ENCODE results near the gene FIGN. TPM values are rescaled to one million over a fixed set of nuclear protein-coding genes. Genes with fewer than 3 reads are reported as not detected.

FIGN gene
- total RNA-seq, 1 donor from 2014 or later, result not detected

DNA sequence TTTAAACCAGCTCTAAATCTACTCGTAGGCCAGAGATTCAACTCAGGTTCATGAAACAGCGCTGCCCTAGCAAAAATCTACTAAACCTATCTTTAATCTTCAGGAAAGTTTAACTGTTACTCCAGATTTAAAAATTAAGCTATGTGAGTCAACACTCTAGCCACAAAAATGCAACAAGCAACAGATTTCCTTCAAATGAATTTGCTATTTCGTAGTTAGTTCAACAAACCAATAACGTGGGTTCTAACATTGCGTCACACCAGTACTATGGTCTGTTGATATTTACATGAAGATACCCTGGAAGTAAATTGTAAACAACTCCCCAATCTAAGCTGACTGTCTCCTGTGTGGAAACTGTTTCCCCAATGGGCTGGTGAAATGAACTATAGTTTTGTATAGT is 71.2 kb downstream of the FIGN start:
- Mint-ChIP-seq H3K27me3 (no peaks in the 10 kb centered on the region), H3K27ac (no peak overlapping the region), H3K4me3 (no peak overlapping the region), H3K9me3 (no peaks in the 10 kb centered on the region), H3K36me3 (ENCODE audit: low read depth) (no peaks in the 10 kb centered on the region), H3K4me1 (no peaks in the 10 kb centered on the region)
- DNase-seq (no peak), ATAC-seq (ENCODE audit: low read depth) (no peak)
- POLR2A ChIA-PET, result no interaction called here
- TF ChIP-seq, protein P1, sequence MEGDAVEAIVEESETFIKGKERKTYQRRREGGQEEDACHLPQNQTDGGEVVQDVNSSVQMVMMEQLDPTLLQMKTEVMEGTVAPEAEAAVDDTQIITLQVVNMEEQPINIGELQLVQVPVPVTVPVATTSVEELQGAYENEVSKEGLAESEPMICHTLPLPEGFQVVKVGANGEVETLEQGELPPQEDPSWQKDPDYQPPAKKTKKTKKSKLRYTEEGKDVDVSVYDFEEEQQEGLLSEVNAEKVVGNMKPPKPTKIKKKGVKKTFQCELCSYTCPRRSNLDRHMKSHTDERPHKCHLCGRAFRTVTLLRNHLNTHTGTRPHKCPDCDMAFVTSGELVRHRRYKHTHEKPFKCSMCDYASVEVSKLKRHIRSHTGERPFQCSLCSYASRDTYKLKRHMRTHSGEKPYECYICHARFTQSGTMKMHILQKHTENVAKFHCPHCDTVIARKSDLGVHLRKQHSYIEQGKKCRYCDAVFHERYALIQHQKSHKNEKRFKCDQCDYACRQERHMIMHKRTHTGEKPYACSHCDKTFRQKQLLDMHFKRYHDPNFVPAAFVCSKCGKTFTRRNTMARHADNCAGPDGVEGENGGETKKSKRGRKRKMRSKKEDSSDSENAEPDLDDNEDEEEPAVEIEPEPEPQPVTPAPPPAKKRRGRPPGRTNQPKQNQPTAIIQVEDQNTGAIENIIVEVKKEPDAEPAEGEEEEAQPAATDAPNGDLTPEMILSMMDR (IDR thresholded peaks at IDR 0.05), result no peak
- intact Hi-C loops (cut with micrococcal nuclease), result no loop called here
- CTCF ChIA-PET, result no interaction called here

GRCh38 chr2:163662141-163662780 is 73.5 kb downstream of the FIGN start:
- no peak for DNase-seq
- Mint-ChIP-seq H3K4me1 (no peaks in the 10 kb centered on the region), H3K4me3 (no peak overlapping the region), H3K36me3 (ENCODE audit: low read depth) (no peaks in the 10 kb centered on the region), H3K9me3 (no peaks in the 10 kb centered on the region), H3K27ac (no peak overlapping the region), H3K27me3 (no peaks in the 10 kb centered on the region)
- CTCF ChIA-PET, result no interaction called here
- TF ChIP-seq, protein P1 (IDR thresholded peaks at IDR 0.05), result no peak
- POLR2A ChIA-PET, result no interaction called here
- no peak for ATAC-seq (ENCODE audit: low read depth)
- intact Hi-C loops (cut with micrococcal nuclease), result no loop called here

- Mint-ChIP-seq H3K27ac (no peak overlapping the region), H3K4me1 (no peaks in the 10 kb centered on the region), H3K9me3 (no peaks in the 10 kb centered on the region), H3K27me3 (no peaks in the 10 kb centered on the region), H3K4me3 (no peak overlapping the region), H3K36me3 (ENCODE audit: low read depth) (no peaks in the 10 kb centered on the region)
- intact Hi-C loops (cut with micrococcal nuclease), result no loop called here
- TF ChIP-seq, protein P1 (IDR thresholded peaks at IDR 0.05), result no peak
- ATAC-seq (ENCODE audit: low read depth), result no peak
- ChIA-PET CTCF (no interaction called here), POLR2A (no interaction called here)
- no peak for DNase-seq
Observed at GRCh38 chr2:163659224-163659623, 76.6 kb downstream of the FIGN start.

- DNase-seq, result no peak
- no peaks in the 10 kb centered on the region for H3K36me3 Mint-ChIP-seq (ENCODE audit: low read depth)
- H3K27me3 Mint-ChIP-seq, result no peaks in the 10 kb centered on the region
- CTCF ChIA-PET, result no interaction called here
- no peak for ATAC-seq (ENCODE audit: low read depth)
- H3K4me3 Mint-ChIP-seq, result no peak overlapping the region
- intact Hi-C loops (cut with micrococcal nuclease), result no loop called here
- no peak overlapping the region for H3K27ac Mint-ChIP-seq
- POLR2A ChIA-PET, result no interaction called here
- TF ChIP-seq, protein P1 (IDR thresholded peaks at IDR 0.05), result no peak
- no peaks in the 10 kb centered on the region for H3K4me1 Mint-ChIP-seq
- H3K9me3 Mint-ChIP-seq, result no peaks in the 10 kb centered on the region
Observed at GRCh38 chr2:163658556-163658955, 77.3 kb downstream of the FIGN start.

- intact Hi-C loops (cut with micrococcal nuclease), result no loop called here
- TF ChIP-seq, protein P1 (IDR thresholded peaks at IDR 0.05), result no peak
- Mint-ChIP-seq H3K27ac (no peak overlapping the region), H3K4me3 (no peak overlapping the region), H3K27me3 (no peaks in the 10 kb centered on the region), H3K4me1 (no peaks in the 10 kb centered on the region), H3K9me3 (no peaks in the 10 kb centered on the region), H3K36me3 (ENCODE audit: low read depth) (no peaks in the 10 kb centered on the region)
- CTCF ChIA-PET, result no interaction called here
- POLR2A ChIA-PET, result no interaction called here
- ATAC-seq (ENCODE audit: low read depth) (no peak), DNase-seq (no peak)
Observed at GRCh38 chr2:163657281-163657656, 78.5 kb downstream of the FIGN start.

Measured in activated B cell treated with CpG ODN at 0.5 μM for 24 hours (primary cell).